Pons (tissue), 1 donor: ENCODE results near the gene AUTS2.

Source experiments
- DNase-seq: peaks from one replicate; pipeline ENCODE4 v3.0.0-alpha.2; 2016; ENCODE audit warnings: low spot score

Gene AUTS2

GRCh38 chr7:69893906-69894305 lies 295.6 kb downstream of the AUTS2 start:
- peak; percentile 14 for DNase-seq

DNA sequence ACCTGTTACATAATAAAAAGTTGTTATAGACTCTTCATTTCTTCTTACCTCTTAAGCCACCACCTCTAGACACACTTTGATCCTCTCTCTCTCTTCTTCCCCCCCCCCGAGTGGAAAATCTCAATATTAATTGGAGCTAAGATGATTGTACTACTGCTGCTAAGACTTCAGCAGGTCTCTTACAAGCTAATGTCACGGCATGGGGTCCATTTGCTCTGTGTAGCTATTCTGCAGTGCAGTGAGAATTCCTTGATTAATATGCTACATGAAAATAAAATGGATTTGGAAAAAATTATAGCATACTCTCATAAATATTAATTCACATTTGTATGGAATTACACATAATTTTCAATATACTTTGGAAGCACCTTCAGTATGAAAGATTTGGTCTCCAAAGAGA lies 297.2 kb downstream of the AUTS2 start:
- no peak for DNase-seq

DNA sequence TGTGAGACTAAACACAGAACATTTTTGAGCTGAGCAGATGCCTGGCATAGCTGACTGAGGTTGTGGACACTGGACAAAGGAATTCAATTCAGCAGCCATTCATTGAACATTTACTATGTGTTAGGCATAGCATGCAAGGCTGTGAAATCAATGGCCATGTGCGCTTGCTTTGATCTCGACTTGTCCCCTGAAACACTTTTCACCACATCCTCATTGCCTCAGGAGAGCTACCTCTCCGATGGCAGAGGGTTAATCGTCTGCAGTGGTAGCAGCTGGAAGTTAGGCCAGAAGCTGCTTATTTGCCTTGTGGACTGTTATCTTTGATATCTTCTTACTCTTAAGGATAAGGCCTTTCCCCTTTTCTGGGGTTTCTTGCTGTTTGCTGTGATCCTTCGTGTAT lies 297.8 kb downstream of the AUTS2 start:
- DNase-seq: no peak

GRCh38 chr7:69898189-69898588 lies 299.9 kb downstream of the AUTS2 start:
- DNase-seq: no peak

DNA sequence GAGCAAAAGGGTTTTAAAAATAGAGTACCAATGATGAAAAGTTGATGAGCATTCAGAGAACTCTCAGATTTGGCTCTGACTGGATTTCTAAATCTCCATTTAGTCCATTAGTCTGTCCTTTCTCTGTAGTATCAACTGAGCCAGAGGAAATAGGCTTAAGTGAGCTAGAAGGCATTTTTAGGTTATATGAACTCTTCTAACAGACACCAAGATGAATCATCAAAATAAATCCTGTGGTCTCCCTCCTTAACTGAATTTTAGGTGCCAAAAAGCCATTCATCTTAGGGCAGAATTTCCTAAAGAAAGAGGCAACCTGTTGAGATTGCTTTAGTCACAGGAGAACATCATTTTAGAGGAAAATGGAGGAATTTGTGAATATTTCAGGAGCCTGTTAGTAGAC lies 305.1 kb downstream of the AUTS2 start:
- DNase-seq: no peak

- DNase-seq: no peak
Measured at GRCh38 chr7:69906283-69906995, 308.2 kb downstream of the AUTS2 start.

DNA sequence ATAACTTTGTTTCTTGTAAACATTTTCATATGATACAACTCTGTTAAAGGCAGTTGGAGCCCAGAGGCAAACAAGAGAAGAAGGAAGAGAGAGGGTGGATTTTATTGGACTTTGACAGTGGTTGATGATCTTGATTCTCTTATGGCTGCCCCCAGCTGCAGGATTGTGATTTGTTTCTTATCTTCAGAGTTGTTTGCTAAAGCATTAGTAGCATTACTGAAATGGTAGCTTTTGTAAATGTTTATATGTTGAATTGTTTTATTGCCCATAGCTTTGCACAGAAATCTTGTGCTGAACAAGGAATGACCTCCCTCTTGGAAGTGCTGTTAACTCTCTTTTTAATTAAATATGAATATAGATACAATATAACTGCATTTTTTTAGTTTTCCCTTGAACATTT lies 309.4 kb downstream of the AUTS2 start:
- DNase-seq: no peak

DNA sequence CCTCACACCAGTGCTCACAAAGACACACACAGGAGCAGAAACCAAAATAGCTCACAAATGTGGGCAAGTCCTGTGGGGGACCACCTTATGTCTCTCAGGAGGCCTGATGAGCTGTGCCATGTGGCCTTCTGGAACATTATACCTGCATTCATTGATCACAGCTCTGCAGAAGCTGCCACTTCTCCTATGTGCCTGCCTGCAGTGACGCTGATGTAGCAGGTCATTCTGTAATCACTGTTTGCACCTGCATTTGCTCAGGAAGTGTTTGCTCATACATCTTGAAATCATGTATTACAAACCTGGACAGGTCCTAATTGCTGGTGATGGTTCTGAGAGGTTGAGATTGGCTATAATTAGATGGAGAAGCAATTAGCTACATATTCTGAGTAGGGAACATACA lies 310.2 kb downstream of the AUTS2 start:
- DNase-seq: no peak

DNA sequence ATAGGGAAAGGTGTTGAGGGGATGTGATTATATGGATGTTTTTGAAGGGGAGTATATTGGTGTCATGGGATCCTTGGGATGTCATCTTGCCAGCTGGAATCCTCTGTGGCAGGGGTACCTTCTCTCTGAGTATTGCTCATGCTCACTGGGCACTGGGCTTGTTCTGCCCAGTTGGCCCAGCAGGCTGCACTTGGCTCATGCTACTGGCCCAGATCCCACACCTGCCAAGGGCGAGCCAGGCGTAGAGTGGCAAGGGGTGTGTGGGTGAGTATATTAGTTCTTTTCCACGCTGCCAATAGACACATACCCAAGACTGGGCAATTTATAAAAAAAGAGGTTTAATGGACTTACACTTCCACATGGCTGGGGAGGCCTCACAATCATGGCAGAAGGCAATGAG lies 311.9 kb downstream of the AUTS2 start:
- DNase-seq: no peak

DNA sequence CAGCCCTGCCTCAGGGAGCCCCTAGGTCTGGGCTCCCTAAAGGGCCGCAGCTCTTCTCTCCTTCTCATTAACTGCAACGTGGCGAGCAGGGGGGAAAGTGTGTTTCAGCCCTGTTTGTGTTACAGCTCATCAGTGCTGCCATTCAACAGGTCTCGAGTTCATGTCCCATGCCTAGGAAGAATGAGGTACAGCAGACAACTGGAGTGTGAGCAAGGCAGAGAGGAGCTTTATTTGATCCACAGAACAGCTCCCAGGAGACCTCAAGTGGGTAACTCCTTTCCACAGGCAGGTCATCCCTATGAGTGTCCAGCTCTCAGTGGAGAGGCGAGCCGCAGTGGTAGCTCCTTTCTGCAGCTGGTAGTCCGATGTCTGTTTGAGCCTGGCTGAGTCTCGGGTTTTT lies 313.1 kb downstream of the AUTS2 start:
- no peak for DNase-seq

DNA sequence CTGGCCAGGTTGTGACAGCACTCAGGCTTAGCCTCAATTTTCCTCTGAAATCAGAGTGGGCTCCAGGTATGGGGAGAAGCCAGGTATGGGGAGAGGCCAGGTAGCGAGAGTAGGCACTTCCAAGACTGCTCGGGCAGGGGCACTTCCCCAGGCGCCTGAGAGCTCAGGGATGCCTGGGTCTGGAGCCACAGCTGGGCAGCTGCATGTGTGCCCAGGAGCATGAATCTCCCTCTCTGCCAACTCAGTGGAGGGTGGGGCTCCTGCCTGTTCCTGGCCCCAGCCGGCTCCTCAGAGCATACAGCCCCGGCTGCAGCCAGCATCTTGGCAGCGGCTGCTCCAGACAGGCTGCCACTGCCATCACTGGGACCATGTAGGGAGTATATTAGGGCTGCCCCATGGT lies 313.9 kb downstream of the AUTS2 start:
- DNase-seq: no peak

DNA sequence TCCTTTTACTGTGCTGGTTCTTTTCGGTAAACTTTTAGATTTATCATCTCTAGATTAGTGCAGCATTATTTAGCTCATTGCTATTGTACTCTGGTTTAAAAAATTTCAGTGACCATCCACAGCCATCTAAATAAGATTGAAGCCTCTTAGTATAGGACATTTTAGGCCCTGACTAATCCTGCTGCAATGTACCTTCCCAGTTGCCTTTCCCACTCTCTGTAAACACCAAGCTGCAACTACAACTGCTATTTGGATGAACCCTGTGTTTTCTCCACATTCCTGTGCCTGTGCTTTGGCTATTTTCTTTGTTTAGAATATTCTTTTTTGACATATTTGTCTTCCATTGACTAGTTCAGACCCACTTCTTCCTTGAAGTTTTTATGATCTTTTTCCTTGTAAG lies 314.6 kb downstream of the AUTS2 start:
- DNase-seq: no peak

DNA sequence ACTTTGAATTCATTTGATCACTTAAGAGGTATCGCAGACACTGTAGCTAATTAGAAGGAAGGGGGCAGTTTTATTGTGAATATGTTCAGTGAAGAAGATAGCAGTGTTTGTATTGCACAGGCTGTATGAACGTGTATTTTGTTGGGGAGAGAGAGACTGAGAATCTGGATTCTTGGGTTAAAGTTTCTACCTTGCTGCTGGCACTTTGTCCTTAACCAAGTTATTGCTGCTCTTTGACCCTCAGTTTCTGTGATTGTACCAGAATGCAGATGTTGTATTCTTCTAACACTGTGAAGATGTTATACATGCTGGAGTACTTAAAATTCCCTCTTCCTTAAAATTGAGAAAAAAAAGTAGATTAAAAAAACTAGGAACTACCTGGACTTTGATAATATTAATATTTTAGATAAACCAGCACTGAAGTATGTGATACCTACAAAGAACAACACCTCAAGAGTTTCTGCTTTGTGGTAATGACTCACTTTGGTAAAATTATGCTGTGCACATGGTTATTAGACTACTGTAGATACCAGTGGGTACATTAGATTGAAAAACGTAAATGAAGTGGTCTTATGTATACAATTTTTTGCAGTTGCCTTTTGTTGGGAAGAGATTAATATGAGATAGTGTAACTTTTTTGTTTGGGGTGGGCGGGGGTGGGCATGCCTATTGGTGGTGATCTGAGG lies 321.3 kb downstream of the AUTS2 start:
- DNase-seq: no peak

DNA sequence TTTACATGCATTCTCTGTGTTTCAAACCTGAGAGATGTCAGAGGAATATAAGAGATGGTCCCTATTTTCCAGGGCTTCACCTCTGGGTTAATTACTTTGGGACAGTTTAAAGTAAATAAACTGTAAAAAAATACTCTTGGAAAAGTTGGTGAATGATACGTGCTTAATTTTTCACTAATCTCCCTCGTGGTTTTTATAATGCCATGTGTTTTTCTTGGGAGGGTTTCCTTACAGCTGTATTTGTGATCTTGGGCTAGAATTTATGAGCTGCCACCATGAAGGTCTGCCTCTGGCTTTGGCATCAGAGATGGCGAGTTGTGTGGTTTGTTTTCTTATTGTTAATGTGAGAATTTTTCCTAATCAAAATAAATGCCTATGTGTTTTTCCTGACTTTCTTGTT lies 322.5 kb downstream of the AUTS2 start:
- no peak for DNase-seq

- no peak for DNase-seq
Measured at GRCh38 chr7:69922026-69922803, 323.9 kb downstream of the AUTS2 start.

DNA sequence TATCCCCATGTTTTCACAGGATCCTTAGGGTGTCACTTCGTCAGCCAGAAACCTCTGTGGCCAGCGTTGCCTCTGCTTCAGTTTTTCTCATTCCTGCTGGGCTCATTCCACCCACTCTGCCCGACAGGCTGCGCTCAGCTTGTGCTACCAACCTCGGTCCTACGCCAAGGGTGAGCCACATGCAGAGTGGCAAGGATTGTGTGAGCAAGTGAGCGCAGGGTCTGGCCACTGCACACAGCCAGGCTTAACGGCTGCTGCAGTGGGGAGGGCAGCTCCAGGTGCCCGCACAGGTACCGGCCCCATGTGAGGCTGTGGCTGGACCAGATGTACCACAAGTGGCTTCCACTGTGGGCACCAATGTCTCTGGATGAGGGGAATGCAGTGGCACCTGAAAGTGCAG lies 329.2 kb downstream of the AUTS2 start:
- DNase-seq: no peak

DNA sequence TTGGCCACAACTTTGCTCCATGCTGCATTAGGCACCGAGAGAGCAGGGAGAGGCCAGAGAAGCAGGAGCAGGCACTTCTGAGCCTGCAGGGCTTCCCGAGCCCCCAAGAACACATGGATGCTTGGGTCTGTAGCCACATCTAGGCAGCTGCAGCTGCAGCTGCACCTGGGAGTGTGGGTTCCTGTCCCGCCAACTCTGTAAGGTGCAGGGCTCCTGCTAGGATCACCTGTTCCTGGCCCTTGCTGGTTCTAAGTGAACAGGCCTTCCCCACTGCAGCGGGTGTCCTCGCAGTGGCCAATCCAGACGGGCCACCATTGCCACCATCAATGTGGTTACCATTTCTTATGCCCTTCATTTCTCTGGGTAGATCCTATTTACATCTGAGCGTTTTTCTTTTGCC lies 330.3 kb downstream of the AUTS2 start:
- DNase-seq: no peak

- no peak for DNase-seq
Measured at GRCh38 chr7:69929622-69930021, 331.3 kb downstream of the AUTS2 start.

GRCh38 chr7:69932034-69932628 lies 333.9 kb downstream of the AUTS2 start:
- peak; percentile 75 for DNase-seq

DNA sequence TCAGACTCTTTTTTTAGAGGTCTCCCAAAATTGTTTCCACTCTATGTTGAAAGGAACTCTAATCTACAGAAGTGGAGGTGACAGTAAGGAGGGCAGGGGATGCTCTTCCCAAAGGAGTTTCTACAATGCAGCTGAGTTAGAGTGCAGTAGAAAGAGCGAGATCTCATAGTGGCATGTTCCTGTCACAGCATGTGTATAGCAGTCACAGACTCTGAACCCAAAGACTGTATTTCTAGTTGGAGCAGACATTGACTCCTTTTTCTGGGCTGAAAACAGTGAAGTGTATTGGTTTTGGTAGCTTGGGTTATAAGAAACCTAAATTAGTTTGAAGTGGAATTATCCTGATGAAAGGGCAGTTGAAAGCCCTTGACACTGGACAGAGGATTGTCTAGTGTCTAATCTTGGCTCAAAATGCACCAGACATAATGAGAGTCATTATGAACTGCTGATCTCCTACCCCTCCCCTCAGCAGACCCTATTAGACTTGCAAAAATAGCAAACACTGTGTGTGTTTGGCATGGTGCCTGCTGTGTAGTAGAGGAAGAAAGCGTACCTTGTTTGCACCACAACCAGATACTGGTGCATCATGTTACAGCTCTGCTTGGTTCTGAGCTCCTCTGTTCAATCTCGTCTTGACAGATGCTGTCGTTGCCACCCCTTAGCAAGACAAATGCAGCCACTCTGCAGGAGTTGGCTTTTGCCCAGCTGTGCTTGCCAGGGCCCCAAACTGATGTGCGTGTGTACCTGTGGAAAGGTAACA lies 336.0 kb downstream of the AUTS2 start:
- DNase-seq: peak; percentile 99

DNA sequence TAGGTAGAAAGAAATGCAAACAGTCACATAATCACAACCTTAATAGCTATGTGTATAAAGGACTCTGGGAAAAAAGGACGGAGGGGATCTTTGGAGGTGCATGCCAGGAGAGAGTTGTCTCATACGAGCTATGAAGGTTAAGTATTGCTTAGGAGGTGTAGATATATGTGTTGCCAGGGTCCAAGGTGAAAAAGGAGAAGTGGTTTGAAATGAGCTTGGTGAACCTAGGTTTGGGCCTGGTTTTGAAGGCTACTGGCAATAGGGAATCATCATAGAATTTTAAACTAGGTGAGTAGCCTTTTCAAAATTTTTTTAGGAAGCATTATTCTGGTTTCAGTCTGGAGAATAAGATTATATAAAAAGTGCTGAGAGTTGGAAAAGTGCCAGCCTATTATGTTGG lies 336.8 kb downstream of the AUTS2 start:
- DNase-seq: peak; percentile 5

GRCh38 chr7:69937097-69937496 lies 338.8 kb downstream of the AUTS2 start:
- no peak for DNase-seq
